ENCODE measurements around the gene JARID2. TPM values are rescaled to one million over a fixed set of nuclear protein-coding genes. Genes with fewer than 3 reads are reported as not detected.
A peak's percentile ranks its signal among the peaks of the same experiment; 100 is the strongest.

JARID2 gene
- polyA plus RNA-seq, 1 donor from 2014 or later, result 25.5 TPM

DNA sequence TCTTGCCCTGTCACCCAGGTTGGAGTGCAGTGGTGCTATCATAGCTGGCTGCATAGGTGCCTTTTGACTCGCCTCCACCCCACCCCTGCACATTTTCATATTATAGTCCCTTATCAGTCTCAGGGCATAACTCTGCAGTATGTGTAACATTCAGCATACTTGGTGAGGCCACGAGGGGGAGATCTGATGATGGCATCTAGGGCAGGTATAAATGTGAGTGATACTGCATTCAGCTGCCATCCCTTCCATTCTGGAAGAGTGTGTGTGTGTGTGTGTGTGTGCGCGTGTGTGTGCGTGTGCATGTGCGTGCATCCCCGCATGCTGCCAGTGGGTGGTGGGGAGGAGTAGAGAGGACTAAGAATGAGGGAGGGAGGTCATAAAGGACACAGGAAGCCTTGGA lies 81.4 kb downstream of the JARID2 start:
- Histone ChIP-seq H3K4me2 (ENCODE audit: low read length) (no peak overlapping the region), H4K20me1 (ENCODE audit: insufficient read depth) (no peaks in the 10 kb centered on the region), H3K36me3 (ENCODE audit: insufficient read depth, low read length) (no peaks in the 10 kb centered on the region), H3F3A (ENCODE audit: insufficient read depth, low read length, poor library complexity, severe bottlenecking) (no peaks in the 10 kb centered on the region), H3K27me3 (ENCODE audit: insufficient read depth, low read depth, low read length) (no peaks in the 10 kb centered on the region), H3K9me3 (ENCODE audit: low read length) (no peaks in the 10 kb centered on the region), H3K27ac (ENCODE audit: low read length) (no peak overlapping the region), H3K9me2 (ENCODE audit: insufficient read depth, low read length) (no peaks in the 10 kb centered on the region), H3K79me2 (replicated peaks; ENCODE audit: insufficient read depth, low read length) (peaks cover 76% of the 10 kb centered on the region), H3K9ac (ENCODE audit: low read length) (no peak overlapping the region), H2AFZ (ENCODE audit: low read depth, low read length) (no peak overlapping the region), H3K4me3 (ENCODE audit: low read length) (no peak overlapping the region)
- TF ChIP-seq, protein P1, sequence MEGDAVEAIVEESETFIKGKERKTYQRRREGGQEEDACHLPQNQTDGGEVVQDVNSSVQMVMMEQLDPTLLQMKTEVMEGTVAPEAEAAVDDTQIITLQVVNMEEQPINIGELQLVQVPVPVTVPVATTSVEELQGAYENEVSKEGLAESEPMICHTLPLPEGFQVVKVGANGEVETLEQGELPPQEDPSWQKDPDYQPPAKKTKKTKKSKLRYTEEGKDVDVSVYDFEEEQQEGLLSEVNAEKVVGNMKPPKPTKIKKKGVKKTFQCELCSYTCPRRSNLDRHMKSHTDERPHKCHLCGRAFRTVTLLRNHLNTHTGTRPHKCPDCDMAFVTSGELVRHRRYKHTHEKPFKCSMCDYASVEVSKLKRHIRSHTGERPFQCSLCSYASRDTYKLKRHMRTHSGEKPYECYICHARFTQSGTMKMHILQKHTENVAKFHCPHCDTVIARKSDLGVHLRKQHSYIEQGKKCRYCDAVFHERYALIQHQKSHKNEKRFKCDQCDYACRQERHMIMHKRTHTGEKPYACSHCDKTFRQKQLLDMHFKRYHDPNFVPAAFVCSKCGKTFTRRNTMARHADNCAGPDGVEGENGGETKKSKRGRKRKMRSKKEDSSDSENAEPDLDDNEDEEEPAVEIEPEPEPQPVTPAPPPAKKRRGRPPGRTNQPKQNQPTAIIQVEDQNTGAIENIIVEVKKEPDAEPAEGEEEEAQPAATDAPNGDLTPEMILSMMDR (IDR thresholded peaks at IDR 0.05; ENCODE audit: poor library complexity, severe bottlenecking), result no peak
- peak; percentile 24 for TF ChIP-seq SMC3 (conservative IDR thresholded peaks at IDR 0.05; ENCODE audit: poor library complexity)
- no peak for TF ChIP-seq EP300 (conservative IDR thresholded peaks at IDR 0.05; ENCODE audit: poor library complexity, severe bottlenecking)

DNA sequence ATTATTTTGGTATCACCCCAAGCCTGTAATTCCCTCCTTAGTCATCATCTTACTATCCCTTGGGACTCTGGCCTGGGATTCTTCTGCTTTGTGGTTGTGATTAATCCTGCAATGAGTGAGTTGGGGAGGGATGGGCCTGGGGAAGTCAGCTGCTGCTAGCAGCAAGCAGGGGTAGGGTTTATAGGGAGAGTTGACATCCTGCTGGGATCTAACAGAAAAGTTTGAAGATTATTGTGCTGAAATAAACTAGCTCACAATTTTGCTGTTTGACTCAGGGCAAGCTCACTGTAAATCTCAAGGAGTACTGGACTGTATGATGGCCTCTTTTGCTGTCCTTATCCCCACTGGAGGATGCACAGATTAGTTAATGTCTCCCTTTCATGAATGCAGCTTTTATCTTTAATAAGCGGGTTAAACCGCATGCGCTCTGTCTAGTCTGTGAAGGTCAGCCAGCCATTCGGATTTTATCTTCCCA lies 83.4 kb downstream of the JARID2 start:
- peaks cover 81% of the 10 kb centered on the region for H3K79me2 ChIP-seq (replicated peaks; ENCODE audit: insufficient read depth, low read length)
- no peak for TF ChIP-seq EP300 (conservative IDR thresholded peaks at IDR 0.05; ENCODE audit: poor library complexity, severe bottlenecking)
- TF ChIP-seq, protein P1 (IDR thresholded peaks at IDR 0.05; ENCODE audit: poor library complexity, severe bottlenecking), result no peak
- no peak for TF ChIP-seq REST (IDR thresholded peaks at IDR 0.05; ENCODE audit: borderline replicate concordance)
- no peak for TF ChIP-seq MXI1 (conservative IDR thresholded peaks at IDR 0.05; ENCODE audit: poor library complexity, severe bottlenecking)

More for the DNA sequence above, 83.4 kb downstream of the JARID2 start:
- no peaks in the 10 kb centered on the region for H3K9me3 ChIP-seq (ENCODE audit: low read length)
- H3K36me3 ChIP-seq (ENCODE audit: insufficient read depth, low read length), result no peaks in the 10 kb centered on the region
- no peaks in the 10 kb centered on the region for H4K20me1 ChIP-seq (ENCODE audit: insufficient read depth)
- H3K9me2 ChIP-seq (ENCODE audit: insufficient read depth, low read length), result no peaks in the 10 kb centered on the region
- no peak overlapping the region for H3K4me2 ChIP-seq (ENCODE audit: low read length)
- no peak overlapping the region for H3K4me3 ChIP-seq (ENCODE audit: low read length)
- H2AFZ ChIP-seq (ENCODE audit: low read depth, low read length), result no peak overlapping the region
- H3K27me3 ChIP-seq (ENCODE audit: insufficient read depth, low read depth, low read length), result no peaks in the 10 kb centered on the region
- H3K9ac ChIP-seq (ENCODE audit: low read length), result no peak overlapping the region
- H3F3A ChIP-seq (ENCODE audit: insufficient read depth, low read length, poor library complexity, severe bottlenecking), result no peaks in the 10 kb centered on the region
- no peak overlapping the region for H3K27ac ChIP-seq (ENCODE audit: low read length)
